Parathyroid adenoma (tissue), 2 donors: ENCODE data around the gene DEDD.

Experiments used
- H2AFZ ChIP-seq: fragments of 300-600 bp; sonication (generic); one replicate; pipeline ENCODE4 v1.7.0; 2017; ENCODE audit warnings: antibody characterized with exemption, mild to moderate bottlenecking
- H3K27ac ChIP-seq: fragments of 300-600 bp; sonication (generic); one replicate; pipeline ENCODE4 v1.7.0; 2017
- H3K27me3 ChIP-seq: fragments of 300-600 bp; sonication (generic); one replicate; pipeline ENCODE4 v1.7.0; 2017; ENCODE audit warnings: low read length; ENCODE audit not compliant: control insufficient read depth, insufficient read depth
- H3K36me3 ChIP-seq: fragments of 300-600 bp; sonication (generic); one replicate; pipeline ENCODE4 v1.7.0; 2017; ENCODE audit warnings: low read length; ENCODE audit not compliant: control insufficient read depth, insufficient read depth
- H3K4me1 ChIP-seq: fragments of 300-600 bp; sonication (generic); one replicate; pipeline ENCODE4 v1.7.0; 2017; ENCODE audit warnings: control low read depth
- H3K4me2 ChIP-seq: fragments of 300-600 bp; sonication (generic); one replicate; pipeline ENCODE4 v1.7.0; 2017; ENCODE audit warnings: low read length
- H3K4me3 ChIP-seq: fragments of 300-600 bp; sonication (generic); one replicate; pipeline ENCODE4 v1.7.0; 2017; ENCODE audit warnings: low read depth, low read length
- H3K79me2 ChIP-seq: fragments of 300-600 bp; sonication (generic); one replicate; pipeline ENCODE4 v1.7.0; 2017; ENCODE audit warnings: control low read depth
- H3K9ac ChIP-seq: fragments of 300-600 bp; sonication (generic); one replicate; pipeline ENCODE4 v1.7.0; 2017; ENCODE audit warnings: mild to moderate bottlenecking
- H3K9me3 ChIP-seq: fragments of 300-600 bp; sonication (generic); one replicate; pipeline ENCODE4 v1.7.0; 2017; ENCODE audit warnings: low read length; ENCODE audit not compliant: control insufficient read depth
- TF ChIP-seq, protein P1 (sequence below): fragments of 300-600 bp; sonication (generic); IDR thresholded peaks from one replicate; pipeline ENCODE4 v1.7.0; 2017; ENCODE audit warnings: antibody characterized with exemption, mild to moderate bottlenecking
- donor health status: primary hyperparathyroidism.

DEDD gene

DNA sequence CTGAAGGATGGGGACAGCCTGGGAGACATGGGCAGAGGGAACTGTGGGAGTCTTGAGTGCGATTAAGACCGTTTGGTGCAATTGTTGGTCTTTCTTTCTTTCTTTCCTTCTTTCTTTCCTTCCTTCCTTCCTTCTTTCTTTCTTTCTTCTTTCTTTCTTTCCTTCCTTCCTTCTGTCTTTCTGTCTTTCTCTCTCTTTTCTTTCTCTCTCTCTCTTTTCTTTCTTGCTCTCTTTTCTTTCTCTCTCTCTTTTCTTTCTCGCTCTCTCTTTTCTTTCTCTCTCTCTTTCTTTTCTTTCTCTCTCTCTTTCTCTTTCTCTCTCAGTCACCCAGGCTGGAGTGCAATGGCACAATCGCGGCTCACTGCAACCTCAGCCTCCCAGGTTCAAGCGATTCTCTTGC lies 37.2 kb downstream of the DEDD start:
- no peaks in the 10 kb centered on the region for H3K9me3 ChIP-seq
- H3K79me2 ChIP-seq: no peaks in the 10 kb centered on the region
- H3K27ac ChIP-seq: no peak overlapping the region
- no peak overlapping the region for H3K9ac ChIP-seq
- H3K4me3 ChIP-seq: no peak overlapping the region
- no peaks in the 10 kb centered on the region for H3K27me3 ChIP-seq
- no peak overlapping the region for H2AFZ ChIP-seq
- TF ChIP-seq, protein P1, sequence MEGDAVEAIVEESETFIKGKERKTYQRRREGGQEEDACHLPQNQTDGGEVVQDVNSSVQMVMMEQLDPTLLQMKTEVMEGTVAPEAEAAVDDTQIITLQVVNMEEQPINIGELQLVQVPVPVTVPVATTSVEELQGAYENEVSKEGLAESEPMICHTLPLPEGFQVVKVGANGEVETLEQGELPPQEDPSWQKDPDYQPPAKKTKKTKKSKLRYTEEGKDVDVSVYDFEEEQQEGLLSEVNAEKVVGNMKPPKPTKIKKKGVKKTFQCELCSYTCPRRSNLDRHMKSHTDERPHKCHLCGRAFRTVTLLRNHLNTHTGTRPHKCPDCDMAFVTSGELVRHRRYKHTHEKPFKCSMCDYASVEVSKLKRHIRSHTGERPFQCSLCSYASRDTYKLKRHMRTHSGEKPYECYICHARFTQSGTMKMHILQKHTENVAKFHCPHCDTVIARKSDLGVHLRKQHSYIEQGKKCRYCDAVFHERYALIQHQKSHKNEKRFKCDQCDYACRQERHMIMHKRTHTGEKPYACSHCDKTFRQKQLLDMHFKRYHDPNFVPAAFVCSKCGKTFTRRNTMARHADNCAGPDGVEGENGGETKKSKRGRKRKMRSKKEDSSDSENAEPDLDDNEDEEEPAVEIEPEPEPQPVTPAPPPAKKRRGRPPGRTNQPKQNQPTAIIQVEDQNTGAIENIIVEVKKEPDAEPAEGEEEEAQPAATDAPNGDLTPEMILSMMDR: no peak
- H3K4me2 ChIP-seq: no peak overlapping the region
- H3K36me3 ChIP-seq: no peaks in the 10 kb centered on the region
- no peaks in the 10 kb centered on the region for H3K4me1 ChIP-seq

DNA sequence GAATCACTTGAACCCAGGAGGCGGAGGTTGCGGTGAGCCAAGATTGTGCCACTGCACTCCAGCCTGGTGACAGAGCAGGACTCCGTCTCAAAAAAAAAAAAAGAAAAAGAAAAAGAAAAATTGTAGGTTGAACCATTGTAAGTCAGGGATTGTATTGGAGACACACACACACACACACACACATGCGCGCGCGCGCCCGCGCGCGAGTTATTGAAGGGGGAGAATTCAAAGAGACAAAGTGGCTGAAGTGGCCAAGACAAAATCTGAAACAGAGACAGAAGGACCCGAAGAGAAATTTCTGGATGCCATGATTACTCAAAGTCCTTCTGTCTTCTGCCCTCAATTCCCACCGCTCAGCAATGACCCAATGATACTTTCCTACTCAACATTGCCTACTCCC lies 38.0 kb downstream of the DEDD start:
- H3K4me3 ChIP-seq: no peak overlapping the region

DNA sequence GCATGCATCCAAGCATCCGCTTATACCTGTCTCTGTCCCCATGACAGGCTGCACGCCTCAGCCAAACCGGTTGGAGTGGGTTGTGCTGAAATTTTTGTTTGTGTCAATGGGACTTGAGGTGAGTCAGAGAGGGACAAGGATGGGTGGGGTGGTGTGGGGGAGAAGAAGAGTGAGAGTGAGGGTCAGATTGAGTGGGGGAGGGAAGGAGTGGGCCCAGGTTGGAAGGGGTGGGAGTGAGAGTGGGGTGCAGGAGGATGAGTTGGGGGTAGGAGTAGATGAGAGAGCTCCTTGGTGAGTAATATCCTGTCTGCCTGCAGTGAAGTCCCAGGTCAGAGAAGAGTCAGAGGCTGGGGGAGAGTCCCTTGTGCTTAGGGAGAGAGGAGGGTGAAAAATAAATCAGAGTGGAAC lies 39.8 kb downstream of the DEDD start:
- Histone ChIP-seq H3K4me2 (no peak overlapping the region), H3K36me3 (no peaks in the 10 kb centered on the region), H3K9ac (no peak overlapping the region), H3K79me2 (no peaks in the 10 kb centered on the region), H3K9me3 (no peaks in the 10 kb centered on the region), H3K27ac (no peak overlapping the region), H3K4me1 (no peaks in the 10 kb centered on the region), H3K4me3 (no peak overlapping the region), H3K27me3 (no peaks in the 10 kb centered on the region), H2AFZ (no peak overlapping the region)
- TF ChIP-seq, protein P1: no peak

More for the DNA sequence above, 38.0 kb downstream of the DEDD start:
- Histone ChIP-seq H3K4me1 (no peaks in the 10 kb centered on the region), H3K27ac (no peak overlapping the region), H3K79me2 (no peaks in the 10 kb centered on the region), H3K9me3 (no peaks in the 10 kb centered on the region), H3K9ac (no peak overlapping the region), H3K36me3 (no peaks in the 10 kb centered on the region), H3K4me2 (no peak overlapping the region), H3K27me3 (no peaks in the 10 kb centered on the region), H2AFZ (no peak overlapping the region)
- TF ChIP-seq, protein P1: no peak

DNA sequence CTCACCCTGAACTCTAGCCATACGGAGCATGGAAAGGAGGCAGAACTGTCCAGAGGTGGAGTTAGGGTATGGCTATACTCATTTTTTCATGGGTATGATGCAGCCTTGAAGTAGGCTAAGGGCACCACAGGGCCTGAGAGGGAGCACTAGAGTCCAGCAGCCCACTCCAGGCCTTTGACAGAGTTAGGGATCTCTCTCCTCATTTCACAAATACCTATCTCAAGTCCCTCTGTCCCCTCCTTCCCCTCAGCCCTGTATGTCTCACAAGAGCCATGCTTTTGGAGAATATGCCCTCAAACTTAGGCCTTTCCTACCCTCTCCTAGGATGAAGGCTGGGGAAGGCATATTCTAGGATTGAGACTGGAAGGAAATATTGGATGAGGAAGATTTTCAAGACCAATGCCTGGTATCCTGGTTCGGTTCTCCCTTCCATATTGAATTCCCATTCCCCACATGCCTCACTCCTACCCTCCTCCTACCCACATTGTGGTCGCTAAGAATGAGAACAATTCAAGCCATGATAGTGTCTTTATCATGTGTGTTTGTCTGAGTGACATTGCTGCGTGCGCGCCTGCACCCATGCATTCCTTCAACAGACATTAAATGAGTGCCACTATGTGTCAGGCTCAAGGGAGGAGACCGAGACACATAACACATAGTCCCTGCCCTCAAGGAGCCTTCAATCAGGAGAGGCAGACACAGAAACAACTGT lies 40.5 kb downstream of the DEDD start:
- Histone ChIP-seq H3K4me1 (no peaks in the 10 kb centered on the region), H3K4me2 (no peak overlapping the region), H3K79me2 (no peaks in the 10 kb centered on the region), H3K9me3 (no peaks in the 10 kb centered on the region), H3K36me3 (no peaks in the 10 kb centered on the region), H3K4me3 (no peak overlapping the region), H2AFZ (no peak overlapping the region), H3K9ac (no peak overlapping the region), H3K27ac (no peak overlapping the region), H3K27me3 (no peaks in the 10 kb centered on the region)
- TF ChIP-seq, protein P1: no peak

DNA sequence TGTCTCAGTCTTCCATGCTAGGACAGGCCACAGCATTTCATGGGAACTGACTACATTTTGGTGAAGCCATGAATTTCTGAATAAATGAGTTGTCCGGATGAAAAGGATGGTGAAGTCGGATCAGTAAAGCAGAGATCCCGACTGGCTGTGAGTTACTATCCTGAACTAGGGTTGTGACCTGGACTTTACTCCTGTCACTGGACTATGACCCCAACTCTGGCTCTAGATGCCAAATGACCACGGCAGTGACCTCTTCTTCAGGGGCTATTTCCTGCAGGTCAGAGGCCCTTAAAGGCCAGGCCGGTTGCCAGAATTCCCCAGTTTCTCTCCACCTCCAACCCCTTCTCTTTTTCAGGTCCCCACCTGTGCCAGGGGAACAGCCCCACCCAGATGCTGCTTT lies 41.4 kb downstream of the DEDD start:
- TF ChIP-seq, protein P1: no peak
- H3K4me2 ChIP-seq: no peak overlapping the region
- H3K9me3 ChIP-seq: no peaks in the 10 kb centered on the region
- no peaks in the 10 kb centered on the region for H3K36me3 ChIP-seq
- no peaks in the 10 kb centered on the region for H3K79me2 ChIP-seq
- H3K9ac ChIP-seq: no peak overlapping the region
- H3K27me3 ChIP-seq: no peaks in the 10 kb centered on the region
- H3K4me3 ChIP-seq: no peak overlapping the region
- H3K27ac ChIP-seq: no peak overlapping the region
- no peaks in the 10 kb centered on the region for H3K4me1 ChIP-seq
- no peak overlapping the region for H2AFZ ChIP-seq
